HEK293 (cell line): ENCODE results near the gene KCNMA1.

ENCODE experiments used
- CTCF ChIA-PET: fragments of 350-600 bp; formaldehyde crosslinking; extraction: SDS; loops from one replicate; lab custom pipeline; 2021; ENCODE audit warnings: antibody characterized with exemption; lab: Yijun Ruan, JAX
- POLR2A ChIA-PET: fragments of 300-600 bp; formaldehyde crosslinking; extraction: SDS; loops from one replicate; lab custom pipeline; 2020; ENCODE audit warnings: antibody characterized with exemption, inconsistent platforms; lab: Yijun Ruan, JAX
- H3K27ac ChIP-seq: fragments of 200-500 bp; sonication (Bioruptor generic); 2 replicates; pipeline ENCODE4 v1.5.1; 2014; ENCODE audit warnings: low read depth, low read length, control low read depth, inconsistent platforms; ENCODE audit errors: extremely low read depth
- H3K36me3 ChIP-seq, 2 experiments: fragments of 200-500 bp in 1 of 2; sonication (Bioruptor generic) in 1 of 2; 1 replicate in 1 of 2; 2 replicates in 1 of 2; pipeline ENCODE4 v1.5.1; 2014 to 2017; ENCODE audit warnings: inconsistent platforms in 2 of 2, low read length in 2 of 2; ENCODE audit not compliant: control insufficient read depth in 2 of 2, insufficient read depth in 1 of 2
- H3K4me1 ChIP-seq: fragments of 200-500 bp; sonication (Bioruptor generic); 2 replicates; pipeline ENCODE4 v1.5.1; 2014; ENCODE audit warnings: mild to moderate bottlenecking, low read length, inconsistent platforms; ENCODE audit not compliant: control insufficient read depth, insufficient read depth
- H3K4me3 ChIP-seq: 2 replicates; pipeline ENCODE4 v1.5.1; 2011; ENCODE audit warnings: low read depth, mild to moderate bottlenecking, control low read depth, low read length, moderate library complexity
- H3K9me3 ChIP-seq: fragments of 200-500 bp; sonication (Bioruptor generic); 2 replicates; pipeline ENCODE4 v1.5.1; 2014; ENCODE audit warnings: low read depth, low read length, inconsistent platforms; ENCODE audit not compliant: control insufficient read depth, insufficient read depth
- BCL11A ChIP-seq: fragments of 450-650 bp; formaldehyde crosslinking; IDR thresholded peaks from 2 replicates; pipeline ENCODE4 v1.5.1; 2016; ENCODE audit warnings: low read depth, missing biosample characterization, missing genetic modification characterization
- IKZF3 ChIP-seq: fragments of 450-650 bp; IDR thresholded peaks from 2 replicates; pipeline ENCODE4 v1.5.0; 2018; ENCODE audit warnings: missing biosample characterization, mild to moderate bottlenecking, missing genetic modification characterization, moderate library complexity
- KLF10 ChIP-seq: fragments of 450-650 bp; IDR thresholded peaks from 2 replicates; pipeline ENCODE4 v1.5.1; 2018; ENCODE audit warnings: missing biosample characterization, mild to moderate bottlenecking, missing genetic modification characterization
- KLF8 ChIP-seq: fragments of 450-650 bp; formaldehyde crosslinking; IDR thresholded peaks from 2 replicates; pipeline ENCODE4 v1.5.1; 2016; ENCODE audit warnings: missing biosample characterization, missing genetic modification characterization
- PRDM1 ChIP-seq: fragments of 450-650 bp; formaldehyde crosslinking; IDR thresholded peaks from 2 replicates; pipeline ENCODE4; 2016; ENCODE audit warnings: missing biosample characterization, missing genetic modification characterization
- SP2 ChIP-seq: fragments of 450-650 bp; formaldehyde crosslinking; IDR thresholded peaks from 2 replicates; pipeline ENCODE4 v1.5.1; 2016; ENCODE audit warnings: missing biosample characterization, missing genetic modification characterization
- SP3 ChIP-seq: fragments of 450-650 bp; formaldehyde crosslinking; IDR thresholded peaks from 2 replicates; pipeline ENCODE4 v1.5.1; 2016; ENCODE audit warnings: missing biosample characterization, missing genetic modification characterization
- TRIM28 ChIP-seq: IDR thresholded peaks from 2 replicates; pipeline ENCODE4 v1.6.1; 2011; ENCODE audit warnings: low read length, control low read depth, borderline replicate concordance
- WT1 ChIP-seq: fragments of 450-650 bp; formaldehyde crosslinking; IDR thresholded peaks from 2 replicates; pipeline ENCODE4 v1.5.1; 2016; ENCODE audit warnings: missing biosample characterization, missing genetic modification characterization
- YY2 ChIP-seq: fragments of 450-650 bp; formaldehyde crosslinking; IDR thresholded peaks from 2 replicates; pipeline ENCODE4 v1.5.1; 2016; ENCODE audit warnings: missing biosample characterization, missing genetic modification characterization
- ZBTB17 ChIP-seq: fragments of 450-650 bp; formaldehyde crosslinking; IDR thresholded peaks from 2 replicates; pipeline ENCODE4 v1.5.1; 2016; ENCODE audit warnings: missing biosample characterization, missing genetic modification characterization
- ZBTB48 ChIP-seq: fragments of 450-650 bp; formaldehyde crosslinking; IDR thresholded peaks from 2 replicates; pipeline ENCODE4 v1.5.1; 2016; ENCODE audit warnings: missing biosample characterization, missing genetic modification characterization
- ZNF239 ChIP-seq: fragments of 450-650 bp; formaldehyde crosslinking; IDR thresholded peaks from 2 replicates; pipeline ENCODE4 v1.5.1; 2016; ENCODE audit warnings: missing biosample characterization, missing genetic modification characterization
- ZNF302 ChIP-seq: fragments of 450-650 bp; formaldehyde crosslinking; IDR thresholded peaks from 2 replicates; pipeline ENCODE4 v1.5.1; 2016; ENCODE audit warnings: missing biosample characterization, missing genetic modification characterization, low read depth
- ZNF394 ChIP-seq: fragments of 450-650 bp; formaldehyde crosslinking; IDR thresholded peaks from 2 replicates; pipeline ENCODE4 v1.5.1; 2016; ENCODE audit warnings: missing biosample characterization, missing genetic modification characterization, mild to moderate bottlenecking, moderate library complexity, borderline replicate concordance
- ZNF510 ChIP-seq: fragments of 450-650 bp; formaldehyde crosslinking; IDR thresholded peaks from 2 replicates; pipeline ENCODE4 v1.5.1; 2018; ENCODE audit warnings: mild to moderate bottlenecking, missing genetic modification characterization, missing biosample characterization; ENCODE audit not compliant: insufficient replicate concordance
- ZNF623 ChIP-seq: fragments of 450-650 bp; formaldehyde crosslinking; IDR thresholded peaks from 2 replicates; pipeline ENCODE4 v1.5.1; 2016; ENCODE audit warnings: missing biosample characterization, missing genetic modification characterization
- ZNF76 ChIP-seq: fragments of 450-650 bp; formaldehyde crosslinking; IDR thresholded peaks from 2 replicates; pipeline ENCODE4; 2016; ENCODE audit warnings: low read depth, missing biosample characterization, missing genetic modification characterization, borderline replicate concordance
- ZSCAN23 ChIP-seq: fragments of 450-650 bp; formaldehyde crosslinking; IDR thresholded peaks from 2 replicates; pipeline ENCODE4 v1.5.1; 2016; ENCODE audit warnings: missing biosample characterization, missing genetic modification characterization
- TF ChIP-seq, protein P1 (sequence below): fragments of 450-650 bp; formaldehyde crosslinking; IDR thresholded peaks from 2 replicates; pipeline ENCODE4 v1.5.1; 2016; ENCODE audit warnings: missing biosample characterization, missing genetic modification characterization
- TF ChIP-seq, protein P2 (sequence below): fragments of 450-650 bp; formaldehyde crosslinking; IDR thresholded peaks from 2 replicates; pipeline ENCODE4 v1.5.1; 2016; ENCODE audit warnings: missing biosample characterization, missing genetic modification characterization
- TF ChIP-seq, protein P3 (sequence below): fragments of 450-650 bp; formaldehyde crosslinking; IDR thresholded peaks from 2 replicates; pipeline ENCODE4 v1.5.1; 2016; ENCODE audit warnings: missing biosample characterization, missing genetic modification characterization
- TF ChIP-seq, protein P4 (sequence below): fragments of 450-650 bp; formaldehyde crosslinking; IDR thresholded peaks from 2 replicates; pipeline ENCODE4 v1.5.1; 2016; ENCODE audit warnings: missing biosample characterization, missing genetic modification characterization
- TF ChIP-seq, protein P5 (sequence below): fragments of 450-650 bp; formaldehyde crosslinking; IDR thresholded peaks from 2 replicates; pipeline ENCODE4 v1.5.1; 2016; ENCODE audit warnings: missing biosample characterization, missing genetic modification characterization, borderline replicate concordance
- TF ChIP-seq, protein P6 (sequence below): fragments of 450-650 bp; formaldehyde crosslinking; IDR thresholded peaks from 2 replicates; pipeline ENCODE4 v1.5.1; 2016; ENCODE audit warnings: missing biosample characterization, missing genetic modification characterization

KCNMA1 gene

DNA sequence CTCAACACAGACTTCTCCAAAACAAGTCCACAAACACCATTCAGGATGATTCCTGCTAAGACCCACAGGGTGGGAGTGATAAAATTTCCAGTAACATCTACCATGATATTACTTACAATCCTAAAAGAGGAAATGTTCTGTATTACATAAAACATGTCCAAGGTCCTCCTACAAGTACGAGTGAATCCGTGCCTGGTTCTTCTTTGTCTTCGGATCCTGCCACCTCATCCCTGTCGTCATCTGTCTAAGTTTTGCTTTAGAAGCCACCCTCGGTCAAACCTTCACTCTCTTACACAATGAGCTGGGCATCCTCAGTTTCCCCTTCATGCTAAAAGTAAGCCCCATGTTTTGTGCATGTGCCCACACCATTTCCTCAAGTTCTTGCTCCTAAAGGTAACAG is 279.0 kb downstream of the KCNMA1 start:
- CTCF ChIA-PET, result no interaction called here

DNA sequence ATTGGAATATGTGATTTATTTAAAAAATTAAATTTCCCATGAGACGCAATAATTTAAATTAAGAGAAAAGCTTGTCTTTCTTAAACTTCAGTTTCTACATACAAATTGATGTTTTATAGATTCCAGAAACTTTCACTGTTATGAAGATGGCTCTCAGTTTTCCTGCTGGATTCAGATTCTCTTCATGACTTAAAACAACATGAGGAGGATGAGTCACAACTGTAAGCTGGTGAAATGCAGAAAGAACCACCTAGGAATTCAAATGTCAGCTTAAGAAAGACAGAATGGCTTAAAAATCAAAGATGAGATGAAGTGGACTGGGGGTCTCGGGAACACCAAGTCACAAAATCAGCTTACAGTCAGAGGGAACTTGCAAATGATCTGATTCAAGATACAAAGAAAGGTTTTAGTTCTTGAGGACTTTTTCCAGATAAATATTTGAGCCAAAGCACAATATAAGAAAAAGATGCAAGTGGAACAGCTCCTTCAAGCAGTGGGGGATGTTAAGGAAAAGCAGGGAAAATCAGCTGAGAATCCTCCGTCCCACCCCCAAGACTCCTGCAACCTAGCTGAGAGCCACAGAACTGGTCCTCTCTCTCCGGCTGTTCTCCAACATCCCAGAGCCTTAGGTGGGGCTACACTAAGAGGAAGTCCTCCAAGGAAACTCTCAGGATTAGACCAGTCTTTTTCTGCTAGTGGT is 279.8 kb downstream of the KCNMA1 start:
- 0 out of 2 replicates have a peak, but pooled peaks cover 5% of the 10 kb centered on the region for H3K4me1 ChIP-seq
- POLR2A ChIA-PET, result no interaction called here
- no peak overlapping the region for H3K4me3 ChIP-seq
- TF ChIP-seq ZBTB48 (tag by site-specific recombination) (no peak), PRDM1 (tag by site-specific recombination) (peak; percentile 87)
- no peaks in the 10 kb centered on the region for H3K9me3 ChIP-seq
- no peak overlapping the region for H3K27ac ChIP-seq
- no peaks in the 10 kb centered on the region for H3K36me3 ChIP-seq
- CTCF ChIA-PET, result interaction anchor here (1.1 to 1.5 kb wide), 2 partner anchors 144 to 183 kb away, joined by 4 read pairs; no protein-coding TSS in a partner anchor

More for the DNA sequence above, 279.0 kb downstream of the KCNMA1 start:
- 0 out of 2 replicates have a peak, but pooled peaks cover 5% of the 10 kb centered on the region for H3K4me1 ChIP-seq
- H3K4me3 ChIP-seq, result no peak overlapping the region
- no peak for TF ChIP-seq BCL11A (tag by site-specific recombination)
- TF ChIP-seq ZNF239 (tag by site-specific recombination), result no peak
- TF ChIP-seq, protein P1, sequence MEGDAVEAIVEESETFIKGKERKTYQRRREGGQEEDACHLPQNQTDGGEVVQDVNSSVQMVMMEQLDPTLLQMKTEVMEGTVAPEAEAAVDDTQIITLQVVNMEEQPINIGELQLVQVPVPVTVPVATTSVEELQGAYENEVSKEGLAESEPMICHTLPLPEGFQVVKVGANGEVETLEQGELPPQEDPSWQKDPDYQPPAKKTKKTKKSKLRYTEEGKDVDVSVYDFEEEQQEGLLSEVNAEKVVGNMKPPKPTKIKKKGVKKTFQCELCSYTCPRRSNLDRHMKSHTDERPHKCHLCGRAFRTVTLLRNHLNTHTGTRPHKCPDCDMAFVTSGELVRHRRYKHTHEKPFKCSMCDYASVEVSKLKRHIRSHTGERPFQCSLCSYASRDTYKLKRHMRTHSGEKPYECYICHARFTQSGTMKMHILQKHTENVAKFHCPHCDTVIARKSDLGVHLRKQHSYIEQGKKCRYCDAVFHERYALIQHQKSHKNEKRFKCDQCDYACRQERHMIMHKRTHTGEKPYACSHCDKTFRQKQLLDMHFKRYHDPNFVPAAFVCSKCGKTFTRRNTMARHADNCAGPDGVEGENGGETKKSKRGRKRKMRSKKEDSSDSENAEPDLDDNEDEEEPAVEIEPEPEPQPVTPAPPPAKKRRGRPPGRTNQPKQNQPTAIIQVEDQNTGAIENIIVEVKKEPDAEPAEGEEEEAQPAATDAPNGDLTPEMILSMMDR (tag by site-specific recombination), result no peak
- no peak for TF ChIP-seq ZBTB17 (tag by site-specific recombination)
- no peak for TF ChIP-seq WT1 (tag by site-specific recombination)
- TF ChIP-seq, protein P2, sequence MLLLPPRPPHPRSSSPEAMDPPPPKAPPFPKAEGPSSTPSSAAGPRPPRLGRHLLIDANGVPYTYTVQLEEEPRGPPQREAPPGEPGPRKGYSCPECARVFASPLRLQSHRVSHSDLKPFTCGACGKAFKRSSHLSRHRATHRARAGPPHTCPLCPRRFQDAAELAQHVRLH (tag by site-specific recombination), result no peak
- TF ChIP-seq, protein P3, sequence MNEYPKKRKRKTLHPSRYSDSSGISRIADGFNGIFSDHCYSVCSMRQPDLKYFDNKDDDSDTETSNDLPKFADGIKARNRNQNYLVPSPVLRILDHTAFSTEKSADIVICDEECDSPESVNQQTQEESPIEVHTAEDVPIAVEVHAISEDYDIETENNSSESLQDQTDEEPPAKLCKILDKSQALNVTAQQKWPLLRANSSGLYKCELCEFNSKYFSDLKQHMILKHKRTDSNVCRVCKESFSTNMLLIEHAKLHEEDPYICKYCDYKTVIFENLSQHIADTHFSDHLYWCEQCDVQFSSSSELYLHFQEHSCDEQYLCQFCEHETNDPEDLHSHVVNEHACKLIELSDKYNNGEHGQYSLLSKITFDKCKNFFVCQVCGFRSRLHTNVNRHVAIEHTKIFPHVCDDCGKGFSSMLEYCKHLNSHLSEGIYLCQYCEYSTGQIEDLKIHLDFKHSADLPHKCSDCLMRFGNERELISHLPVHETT, result no peak
- no peak for TF ChIP-seq ZNF510 (tag by site-specific recombination)
- no peak for TF ChIP-seq ZNF76
- no peak for TF ChIP-seq ZNF623
- no peak for TF ChIP-seq SP3 (tag by site-specific recombination)
- no peak for TF ChIP-seq TRIM28
- no peak for TF ChIP-seq IKZF3 (tag by site-specific recombination)
- TF ChIP-seq, protein P4, sequence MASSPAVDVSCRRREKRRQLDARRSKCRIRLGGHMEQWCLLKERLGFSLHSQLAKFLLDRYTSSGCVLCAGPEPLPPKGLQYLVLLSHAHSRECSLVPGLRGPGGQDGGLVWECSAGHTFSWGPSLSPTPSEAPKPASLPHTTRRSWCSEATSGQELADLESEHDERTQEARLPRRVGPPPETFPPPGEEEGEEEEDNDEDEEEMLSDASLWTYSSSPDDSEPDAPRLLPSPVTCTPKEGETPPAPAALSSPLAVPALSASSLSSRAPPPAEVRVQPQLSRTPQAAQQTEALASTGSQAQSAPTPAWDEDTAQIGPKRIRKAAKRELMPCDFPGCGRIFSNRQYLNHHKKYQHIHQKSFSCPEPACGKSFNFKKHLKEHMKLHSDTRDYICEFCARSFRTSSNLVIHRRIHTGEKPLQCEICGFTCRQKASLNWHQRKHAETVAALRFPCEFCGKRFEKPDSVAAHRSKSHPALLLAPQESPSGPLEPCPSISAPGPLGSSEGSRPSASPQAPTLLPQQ (tag by site-specific recombination), result no peak
- H3K36me3 ChIP-seq, result no peaks in the 10 kb centered on the region
- H3K27ac ChIP-seq, result no peak overlapping the region
- no peaks in the 10 kb centered on the region for H3K9me3 ChIP-seq
- POLR2A ChIA-PET, result no interaction called here

DNA sequence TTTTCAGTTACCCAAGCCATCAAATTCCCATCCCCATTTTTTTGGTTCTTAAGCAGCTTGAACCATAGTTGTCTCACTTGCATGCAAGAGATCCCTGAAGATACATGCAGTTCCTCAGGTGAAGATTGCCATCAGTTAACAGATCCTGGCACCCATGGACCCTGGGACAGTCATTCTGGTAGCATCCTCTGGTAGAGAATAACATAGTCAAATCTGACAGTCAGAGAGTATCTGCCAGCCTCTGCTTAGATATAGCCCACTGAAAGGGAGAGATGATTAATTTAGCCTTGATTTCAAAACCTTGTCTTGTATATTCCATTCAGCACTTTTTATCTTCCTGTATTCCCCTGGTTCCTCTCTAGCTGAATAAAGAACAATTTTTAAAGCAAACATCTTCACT is 280.4 kb downstream of the KCNMA1 start:
- TF ChIP-seq YY2 (tag by site-specific recombination) (no peak), ZNF302 (tag by site-specific recombination) (no peak), SP2 (tag by site-specific recombination) (no peak), ZSCAN23 (tag by site-specific recombination) (no peak), ZNF394 (no peak), KLF8 (tag by site-specific recombination) (no peak), KLF10 (tag by site-specific recombination) (no peak)
- TF ChIP-seq, protein P5, sequence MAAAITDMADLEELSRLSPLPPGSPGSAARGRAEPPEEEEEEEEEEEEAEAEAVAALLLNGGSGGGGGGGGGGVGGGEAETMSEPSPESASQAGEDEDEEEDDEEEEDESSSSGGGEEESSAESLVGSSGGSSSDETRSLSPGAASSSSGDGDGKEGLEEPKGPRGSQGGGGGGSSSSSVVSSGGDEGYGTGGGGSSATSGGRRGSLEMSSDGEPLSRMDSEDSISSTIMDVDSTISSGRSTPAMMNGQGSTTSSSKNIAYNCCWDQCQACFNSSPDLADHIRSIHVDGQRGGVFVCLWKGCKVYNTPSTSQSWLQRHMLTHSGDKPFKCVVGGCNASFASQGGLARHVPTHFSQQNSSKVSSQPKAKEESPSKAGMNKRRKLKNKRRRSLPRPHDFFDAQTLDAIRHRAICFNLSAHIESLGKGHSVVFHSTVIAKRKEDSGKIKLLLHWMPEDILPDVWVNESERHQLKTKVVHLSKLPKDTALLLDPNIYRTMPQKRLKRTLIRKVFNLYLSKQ (tag by site-specific recombination), result no peak
- TF ChIP-seq, protein P6, sequence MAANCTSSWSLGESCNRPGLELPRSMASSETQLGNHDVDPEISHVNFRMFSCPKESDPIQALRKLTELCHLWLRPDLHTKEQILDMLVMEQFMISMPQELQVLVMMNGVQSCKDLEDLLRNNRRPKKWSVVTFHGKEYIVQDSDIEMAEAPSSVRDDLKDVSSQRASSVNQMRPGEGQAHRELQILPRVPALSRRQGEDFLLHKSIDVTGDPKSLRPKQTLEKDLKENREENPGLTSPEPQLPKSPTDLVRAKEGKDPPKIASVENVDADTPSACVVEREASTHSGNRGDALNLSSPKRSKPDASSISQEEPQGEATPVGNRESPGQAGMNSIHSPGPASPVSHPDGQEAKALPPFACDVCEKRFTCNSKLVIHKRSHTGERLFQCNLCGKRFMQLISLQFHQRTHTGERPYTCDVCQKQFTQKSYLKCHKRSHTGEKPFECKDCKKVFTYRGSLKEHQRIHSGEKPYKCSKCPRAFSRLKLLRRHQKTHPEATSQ (tag by site-specific recombination), result no peak
- H3K4me1 ChIP-seq, result 0 out of 2 replicates have a peak, but pooled peaks cover 5% of the 10 kb centered on the region
- H3K4me3 ChIP-seq, result no peak overlapping the region
- H3K36me3 ChIP-seq, result no peaks in the 10 kb centered on the region
- ChIA-PET CTCF (interaction anchor here (0.6 to 1.5 kb wide), 3 partner anchors 144 to 355 kb away, joined by 3 to 4 read pairs (median 4); no protein-coding TSS in a partner anchor), POLR2A (no interaction called here)
- no peak overlapping the region for H3K27ac ChIP-seq
- no peaks in the 10 kb centered on the region for H3K9me3 ChIP-seq
